Smooth muscle cell (in vitro differentiated cells): Measurements from ENCODE around the gene CASP10. TPM values are rescaled to one million over a fixed set of nuclear protein-coding genes. Genes with fewer than 3 reads are reported as not detected.

Experiments used
- DNase-seq: peaks from one replicate; lab custom pipeline; 2025; ENCODE audit not compliant: unreplicated experiment; lab: John Stamatoyannopoulos, UW
- H2AFZ ChIP-seq: fragments of 200-600 bp; sonication (generic); 2 replicates; pipeline ENCODE4 v1.6.0; 2016; ENCODE audit warnings: antibody characterized with exemption, low read depth, mild to moderate bottlenecking
- H3F3A ChIP-seq: fragments of 200-600 bp; sonication (generic); 2 replicates; pipeline ENCODE4 v1.6.0; 2017; ENCODE audit warnings: antibody characterized with exemption, low read depth
- H3K27ac ChIP-seq: fragments of 200-600 bp; sonication (generic); 2 replicates; pipeline ENCODE4 v1.5.1; 2016; ENCODE audit warnings: low read depth, mild to moderate bottlenecking
- H3K27me3 ChIP-seq: fragments of 200-600 bp; sonication (generic); 2 replicates; pipeline ENCODE4 v1.6.1; 2016; ENCODE audit warnings: low read depth, mild to moderate bottlenecking
- H3K36me3 ChIP-seq: fragments of 200-600 bp; sonication (generic); 2 replicates; pipeline ENCODE4 v1.5.1; 2016; ENCODE audit warnings: low read depth
- H3K4me1 ChIP-seq: fragments of 200-600 bp; sonication (generic); 2 replicates; pipeline ENCODE4 v1.5.1; 2016; ENCODE audit warnings: low read depth
- H3K4me2 ChIP-seq: fragments of 200-600 bp; sonication (generic); 2 replicates; pipeline ENCODE4 v1.6.0; 2016; ENCODE audit warnings: mild to moderate bottlenecking
- H3K4me3 ChIP-seq: fragments of 200-600 bp; sonication (generic); 2 replicates; pipeline ENCODE4 v1.5.1; 2016; ENCODE audit warnings: mild to moderate bottlenecking
- H3K79me2 ChIP-seq: fragments of 200-600 bp; sonication (generic); 2 replicates; pipeline ENCODE4 v1.6.0; 2016; ENCODE audit warnings: low read depth, mild to moderate bottlenecking
- H3K9ac ChIP-seq: fragments of 200-600 bp; sonication (generic); 2 replicates; pipeline ENCODE4 v1.6.0; 2016; ENCODE audit warnings: low read depth
- H3K9me3 ChIP-seq: fragments of 200-600 bp; sonication (generic); replicated peaks from 2 replicates; pipeline ENCODE4 v1.5.1; 2016; ENCODE audit warnings: low read depth
- H4K20me1 ChIP-seq: fragments of 200-600 bp; sonication (generic); 2 replicates; pipeline ENCODE4 v1.6.0; 2016; ENCODE audit warnings: low read depth
- WGBS: methylation state at CpG from one replicate; pipeline ENCODE4 v1.1.7; 2016; ENCODE audit warnings: low lambda C conversion rate; 5-methylcytosine and 5-hydroxymethylcytosine counted together
- polyA plus RNA-seq: library from polyadenylated mRNA; unstranded; fragments of >200 nt; fragmentation: Nextera tagmentation; extraction: Ambion mirVana; gene quantifications from 2 replicates; pipeline ENCODE4 v1.2.1, GENCODE V29; 2016
- total RNA-seq: library from RNA; depleted of rRNA; stranded (reverse); fragments of >200 nt; gene quantifications from 2 replicates; pipeline ENCODE4 v1.2.3, GENCODE V29; 2014
- TF ChIP-seq, protein P1 (sequence below): fragments of 200-600 bp; sonication (generic); IDR thresholded peaks from 2 replicates; pipeline ENCODE4 v1.5.1; 2017; ENCODE audit warnings: borderline replicate concordance, mild to moderate bottlenecking, antibody characterized with exemption; ENCODE audit not compliant: insufficient read depth, poor library complexity, severe bottlenecking

CASP10 gene
- total and polyA plus RNA-seq, 2 experiments from 2014 or later, result 0.36 to 1.1 TPM

DNA sequence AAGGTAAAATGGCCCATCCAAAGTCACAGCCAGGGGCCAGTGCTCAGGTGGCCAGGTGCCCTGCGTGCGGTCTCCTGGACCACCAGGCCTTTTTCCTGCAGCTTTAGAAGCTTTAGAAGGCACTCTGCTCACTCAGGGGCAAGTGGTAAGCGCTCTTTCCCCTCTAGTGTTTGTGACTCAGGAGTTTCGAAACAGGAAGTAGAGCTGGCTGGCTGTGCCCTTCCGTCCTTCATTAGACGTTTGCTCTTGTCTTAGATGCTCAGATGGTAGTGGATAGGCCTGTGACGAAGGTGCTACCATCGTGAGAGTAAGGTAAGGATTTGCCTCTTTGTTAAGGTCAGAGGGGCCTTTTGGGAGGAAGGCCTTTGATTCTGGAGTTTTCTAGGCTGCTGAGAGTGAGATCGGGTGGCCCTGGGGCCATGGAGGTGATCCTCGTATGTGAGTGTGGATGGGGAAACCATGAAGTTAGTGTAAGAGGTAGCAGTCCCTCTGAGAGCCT is 77.4 kb downstream of the CASP10 start, which contains the start of gene CASP8:
Gene CASP8 (plus strand): TSS at position 235 of the 499 bp plus-strand sequence. CDS start 5,951 bp downstream, outside the sequence.
- no peaks in the 10 kb centered on the region for H3K36me3 ChIP-seq
- H3K4me3 ChIP-seq, result peak within 1 kb of the TSS; percentile 63
- H3F3A ChIP-seq, result no peaks in the 10 kb centered on the region
- H3K27me3 ChIP-seq, result no peaks in the 10 kb centered on the region
- no peaks in the 10 kb centered on the region for H3K9me3 ChIP-seq
- H3K27ac ChIP-seq, result no peak within 1 kb of the TSS
- no peak within 1 kb of the TSS for H2AFZ ChIP-seq
- peaks cover 19% of the 10 kb centered on the region for H3K79me2 ChIP-seq
- H3K4me2 ChIP-seq, result peak within 1 kb of the TSS; percentile 92
- no peaks in the 10 kb centered on the region for H3K4me1 ChIP-seq
- TF ChIP-seq, protein P1, sequence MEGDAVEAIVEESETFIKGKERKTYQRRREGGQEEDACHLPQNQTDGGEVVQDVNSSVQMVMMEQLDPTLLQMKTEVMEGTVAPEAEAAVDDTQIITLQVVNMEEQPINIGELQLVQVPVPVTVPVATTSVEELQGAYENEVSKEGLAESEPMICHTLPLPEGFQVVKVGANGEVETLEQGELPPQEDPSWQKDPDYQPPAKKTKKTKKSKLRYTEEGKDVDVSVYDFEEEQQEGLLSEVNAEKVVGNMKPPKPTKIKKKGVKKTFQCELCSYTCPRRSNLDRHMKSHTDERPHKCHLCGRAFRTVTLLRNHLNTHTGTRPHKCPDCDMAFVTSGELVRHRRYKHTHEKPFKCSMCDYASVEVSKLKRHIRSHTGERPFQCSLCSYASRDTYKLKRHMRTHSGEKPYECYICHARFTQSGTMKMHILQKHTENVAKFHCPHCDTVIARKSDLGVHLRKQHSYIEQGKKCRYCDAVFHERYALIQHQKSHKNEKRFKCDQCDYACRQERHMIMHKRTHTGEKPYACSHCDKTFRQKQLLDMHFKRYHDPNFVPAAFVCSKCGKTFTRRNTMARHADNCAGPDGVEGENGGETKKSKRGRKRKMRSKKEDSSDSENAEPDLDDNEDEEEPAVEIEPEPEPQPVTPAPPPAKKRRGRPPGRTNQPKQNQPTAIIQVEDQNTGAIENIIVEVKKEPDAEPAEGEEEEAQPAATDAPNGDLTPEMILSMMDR, result no peak
- H3K9ac ChIP-seq, result no peak within 1 kb of the TSS
- no peaks in the 10 kb centered on the region for H4K20me1 ChIP-seq
- DNase-seq, result no peak
- WGBS, result 77% methylated on average over 10 of the region's 10 CpGs

DNA sequence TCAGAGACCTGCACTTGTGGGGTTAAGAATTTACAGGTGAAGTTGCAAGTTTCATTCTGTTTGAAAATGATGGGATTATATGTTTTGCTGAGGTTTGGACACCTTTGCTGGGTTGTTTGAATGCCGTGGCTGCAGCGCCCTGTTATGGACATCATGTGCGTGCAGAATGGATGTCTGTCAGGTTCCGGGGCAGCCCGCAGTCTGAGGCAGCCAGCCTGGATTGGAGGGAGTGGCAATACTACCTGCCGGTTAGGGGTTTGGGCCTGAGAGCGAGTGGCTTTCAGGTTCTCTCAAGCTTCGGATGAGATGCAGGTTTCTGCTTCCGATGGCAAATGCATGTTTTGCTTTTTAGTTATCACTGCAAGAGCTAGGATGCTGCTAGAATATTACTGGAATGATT is 78.5 kb downstream of the CASP10 start:
- DNase-seq, result no peak
- Histone ChIP-seq H3K36me3 (no peaks in the 10 kb centered on the region), H3K9me3 (no peaks in the 10 kb centered on the region), H3K9ac (no peak overlapping the region), H4K20me1 (no peaks in the 10 kb centered on the region), H3K27ac (no peak overlapping the region), H3K79me2 (peaks cover 19% of the 10 kb centered on the region), H2AFZ (no peak overlapping the region), H3K4me3 (no peak overlapping the region), H3F3A (no peaks in the 10 kb centered on the region), H3K4me1 (no peaks in the 10 kb centered on the region), H3K4me2 (no peak overlapping the region), H3K27me3 (no peaks in the 10 kb centered on the region)
- TF ChIP-seq, protein P1, result no peak
- WGBS, result 91% methylated on average over 9 of the region's 9 CpGs

DNA sequence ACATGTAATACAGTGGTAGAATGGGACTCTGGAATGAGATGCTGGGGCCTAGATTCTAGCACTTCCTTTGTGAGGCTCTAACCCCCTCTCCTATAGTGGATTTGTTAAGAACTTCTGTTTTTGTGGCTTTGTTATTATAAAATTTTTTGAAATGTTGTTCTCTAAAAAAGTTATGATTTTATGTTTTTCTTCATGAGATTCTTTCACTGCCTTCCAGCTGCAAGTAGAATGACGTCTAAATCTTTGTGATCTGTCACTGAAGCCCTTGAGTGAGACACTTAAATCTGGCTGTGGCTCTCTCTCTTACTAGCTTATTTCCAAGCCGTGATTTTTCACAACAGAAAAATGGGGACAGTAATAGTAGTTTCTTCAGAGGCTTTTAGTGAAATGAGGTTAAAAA is 79.0 kb downstream of the CASP10 start:
- H3K4me2 ChIP-seq, result no peak overlapping the region
- no peaks in the 10 kb centered on the region for H3K9me3 ChIP-seq
- H3K4me1 ChIP-seq, result no peaks in the 10 kb centered on the region
- H3F3A ChIP-seq, result no peaks in the 10 kb centered on the region
- no peak overlapping the region for H3K9ac ChIP-seq
- DNase-seq, result no peak
- WGBS, result 80% methylated on average over 2 of the region's 2 CpGs
- no peaks in the 10 kb centered on the region for H3K27me3 ChIP-seq
- TF ChIP-seq, protein P1, result no peak
- no peak overlapping the region for H3K4me3 ChIP-seq
- H4K20me1 ChIP-seq, result no peaks in the 10 kb centered on the region
- H3K27ac ChIP-seq, result no peak overlapping the region
- peaks cover 19% of the 10 kb centered on the region for H3K79me2 ChIP-seq
- no peak overlapping the region for H2AFZ ChIP-seq
- no peaks in the 10 kb centered on the region for H3K36me3 ChIP-seq

DNA sequence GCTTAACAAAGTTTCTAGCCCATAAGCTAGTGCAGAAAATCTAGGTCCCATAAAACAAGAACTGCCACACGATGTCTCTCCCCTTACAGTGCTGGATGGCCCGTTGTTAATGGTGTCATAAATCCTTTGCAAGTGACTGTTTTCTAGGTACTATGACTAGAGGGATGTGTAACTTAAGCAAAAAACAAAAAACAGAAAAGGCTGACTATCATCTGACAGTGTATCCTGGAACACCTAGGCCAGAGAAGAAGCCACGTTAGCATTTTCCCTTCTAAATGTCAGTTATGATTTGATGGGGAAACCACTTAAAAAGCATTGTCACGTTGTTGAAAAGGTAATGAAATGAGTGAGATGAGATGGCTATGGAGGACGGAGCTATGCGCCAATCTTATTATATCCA is 79.8 kb downstream of the CASP10 start:
- no peaks in the 10 kb centered on the region for H3K4me1 ChIP-seq

More for the DNA sequence above, 79.8 kb downstream of the CASP10 start:
- H3K27me3 ChIP-seq, result no peaks in the 10 kb centered on the region
- no peak overlapping the region for H2AFZ ChIP-seq
- H3K4me2 ChIP-seq, result no peak overlapping the region
- WGBS, result 68% methylated on average over 6 of the region's 6 CpGs
- TF ChIP-seq, protein P1, result no peak
- H3K9ac ChIP-seq, result no peak overlapping the region
- no peaks in the 10 kb centered on the region for H4K20me1 ChIP-seq
- H3K4me3 ChIP-seq, result no peak overlapping the region
- H3K27ac ChIP-seq, result no peak overlapping the region
- peaks cover 19% of the 10 kb centered on the region for H3K79me2 ChIP-seq
- DNase-seq, result no peak
- H3K36me3 ChIP-seq, result no peaks in the 10 kb centered on the region
- H3F3A ChIP-seq, result no peaks in the 10 kb centered on the region
- no peaks in the 10 kb centered on the region for H3K9me3 ChIP-seq
